NOMO-1 treated with DMSO at 0.1 percent for 48 hours (cell line): Measurements from ENCODE around the gene VWA2.

Source experiments
- DNase-seq: peaks from one replicate; lab custom pipeline; 2025; ENCODE audit not compliant: unreplicated experiment; lab: John Stamatoyannopoulos, UW

Gene VWA2

GRCh38 chr10:114239117-114239993 is at the start of gene VWA2:
VWA2 (plus strand) TSS chr10:114239254; CDS start chr10:114248714, 9,460 bp downstream.
- DNase-seq, result no peak

GRCh38 chr10:114189700-114190099 is 49.4 kb upstream of the VWA2 start:
- no peak for DNase-seq

- DNase-seq, result no peak
These were observed 44.0 kb upstream of the VWA2 start for GRCh38 chr10:114195079-114195478.

GRCh38 chr10:114199239-114199638 is 39.8 kb upstream of the VWA2 start:
- DNase-seq, result no peak

GRCh38 chr10:114202812-114203211 is 36.2 kb upstream of the VWA2 start:
- no peak for DNase-seq

- no peak for DNase-seq
These were observed 32.2 kb upstream of the VWA2 start for GRCh38 chr10:114206902-114207301.

GRCh38 chr10:114207349-114207748 is 31.7 kb upstream of the VWA2 start:
- no peak for DNase-seq

- DNase-seq, result no peak
These were observed 30.7 kb upstream of the VWA2 start for GRCh38 chr10:114208351-114208750.

- no peak for DNase-seq
These were observed 26.9 kb upstream of the VWA2 start for GRCh38 chr10:114212153-114212552.

- no peak for DNase-seq
These were observed 24.0 kb upstream of the VWA2 start for GRCh38 chr10:114215033-114215432.

GRCh38 chr10:114220281-114220680 is 18.8 kb upstream of the VWA2 start:
- DNase-seq, result no peak

GRCh38 chr10:114221235-114221634 is 17.8 kb upstream of the VWA2 start:
- no peak for DNase-seq

- no peak for DNase-seq
These were observed 16.0 kb upstream of the VWA2 start for GRCh38 chr10:114223066-114223465.

GRCh38 chr10:114228156-114228555 is 10.9 kb upstream of the VWA2 start:
- no peak for DNase-seq

- DNase-seq, result no peak
These were observed 6.4 kb upstream of the VWA2 start for GRCh38 chr10:114232561-114233176.

GRCh38 chr10:114233482-114233881 is 5.6 kb upstream of the VWA2 start:
- DNase-seq, result no peak

GRCh38 chr10:114234132-114234531 is 4.9 kb upstream of the VWA2 start:
- no peak for DNase-seq

- no peak for DNase-seq
These were observed 916 bp downstream of the VWA2 start for GRCh38 chr10:114239994-114240345.

GRCh38 chr10:114242235-114242634 is 3.2 kb downstream of the VWA2 start:
- no peak for DNase-seq

- no peak for DNase-seq
These were observed 4.6 kb downstream of the VWA2 start for GRCh38 chr10:114243661-114244060.

GRCh38 chr10:114244126-114244525 is 5.1 kb downstream of the VWA2 start:
- DNase-seq, result no peak

- no peak for DNase-seq
These were observed 6.2 kb downstream of the VWA2 start for GRCh38 chr10:114245121-114245791.
